Colonic mucosa (tissue), 4 donors: ENCODE data around the gene VWA5B2. TPM values are rescaled to one million over a fixed set of nuclear protein-coding genes. Genes with fewer than 3 reads are reported as not detected.

Experiments
- DNase-seq: peaks from one replicate; pipeline ENCODE4 v3.0.0-alpha.2; 2020
- H3K27ac ChIP-seq: fragments of 200-600 bp; one replicate; pipeline ENCODE4 v1.8.0; 2021
- H3K27me3 ChIP-seq: fragments of 200-600 bp; one replicate; pipeline ENCODE4 v1.8.0; 2021
- H3K36me3 ChIP-seq: fragments of 200-600 bp; one replicate; pipeline ENCODE4 v1.8.0; 2021
- H3K4me1 ChIP-seq: fragments of 200-600 bp; one replicate; pipeline ENCODE4 v1.8.0; 2021; ENCODE audit warnings: mild to moderate bottlenecking
- H3K4me3 ChIP-seq: fragments of 200-600 bp; one replicate; pipeline ENCODE4 v1.8.0; 2021
- H3K9ac ChIP-seq, 2 donors: one replicate each; pipeline ENCODE4 v1.7.0; 2013; ENCODE audit warnings: control low read depth in 2 of 2, low read depth in 2 of 2, low read length in 2 of 2
- H3K9me3 ChIP-seq: fragments of 200-600 bp; one replicate; pipeline ENCODE4 v1.8.0; 2021
- CTCF ChIP-seq: fragments of 200-600 bp; IDR thresholded peaks from one replicate; pipeline ENCODE4 v1.8.0; 2022; ENCODE audit warnings: antibody characterized with exemption, mild to moderate bottlenecking
- intact Hi-C: fragments of 100-400 bp; cut with DNase I; formaldehyde crosslinking; loops from one replicate; pipeline ENCODE4 v1.14.1; 2022
- total RNA-seq, 2 donors: library from RNA; stranded (reverse); fragmentation: NEBNext Ultra II Directional in 1 of 2; extraction: Animal tissue kit (Norgen Biotek cat#: 25700) in 1 of 2; gene quantifications; one replicate each; pipeline ENCODE4 v1.2.1, GENCODE V29; 2021
- donor health status: healthy.
- donor health status: DM: no; HTN: no; CAD: no.
- donor health status: DM: no; HTN: no; CAD: no.

Gene VWA5B2
- total RNA-seq, 2 donors from 2014 or later, result 2.1 to 2.3 TPM

- intact Hi-C loops, result no loop called here
Measured at GRCh38 chr3:184185461-184186183, 43.8 kb upstream of the VWA5B2 start.

GRCh38 chr3:184186184-184186901 lies 43.0 kb upstream of the VWA5B2 start, which contains the start of gene ABCF3:
TSS of gene ABCF3 (plus strand) at chr3:184186199. CDS start at chr3:184186208, 9 bp downstream.
- DNase-seq, result peak; percentile 63
- Histone ChIP-seq H3K4me3 (peak within 1 kb of the TSS; percentile 66), H3K4me1 (peaks cover 8% of the 10 kb centered on the region), H3K9me3 (no peaks in the 10 kb centered on the region), H3K36me3 (peaks cover 24% of the 10 kb centered on the region), H3K27ac (peak within 1 kb of the TSS; percentile 66), H3K9ac (peak within 1 kb of the TSS; percentile 90 to 94), H3K27me3 (no peaks in the 10 kb centered on the region)
- no peak for TF ChIP-seq CTCF
- intact Hi-C loops, result no loop called here

More at GRCh38 chr3:184185461-184186183, 43.8 kb upstream of the VWA5B2 start:
- peak overlapping the region; percentile 66 for H3K4me3 ChIP-seq
- H3K36me3 ChIP-seq, result peaks cover 27% of the 10 kb centered on the region
- peaks cover 8% of the 10 kb centered on the region for H3K4me1 ChIP-seq
- no peak for TF ChIP-seq CTCF
- peak overlapping the region; percentile 67 to 94 for H3K9ac ChIP-seq
- DNase-seq, result peak; percentile 99
- no peaks in the 10 kb centered on the region for H3K9me3 ChIP-seq
- peak overlapping the region; percentile 66 for H3K27ac ChIP-seq
- no peaks in the 10 kb centered on the region for H3K27me3 ChIP-seq

- intact Hi-C loops, result no loop called here
- no peak for TF ChIP-seq CTCF
Measured at GRCh38 chr3:184186902-184187207, 42.5 kb upstream of the VWA5B2 start.

GRCh38 chr3:184188080-184188479 lies 41.3 kb upstream of the VWA5B2 start:
- intact Hi-C loops, result no loop called here
- no peak overlapping the region for H3K9ac ChIP-seq
- no peak overlapping the region for H3K27ac ChIP-seq
- no peak for TF ChIP-seq CTCF
- H3K4me1 ChIP-seq, result peaks cover 8% of the 10 kb centered on the region
- peaks cover 22% of the 10 kb centered on the region for H3K36me3 ChIP-seq
- no peak overlapping the region for H3K4me3 ChIP-seq
- no peaks in the 10 kb centered on the region for H3K9me3 ChIP-seq
- no peaks in the 10 kb centered on the region for H3K27me3 ChIP-seq
- no peak for DNase-seq

More at GRCh38 chr3:184186902-184187207, 42.5 kb upstream of the VWA5B2 start:
- DNase-seq, result peak; percentile 17
- Histone ChIP-seq H3K27me3 (no peaks in the 10 kb centered on the region), H3K9ac (peak overlapping the region; percentile 90 to 94), H3K4me1 (peaks cover 8% of the 10 kb centered on the region), H3K4me3 (peak overlapping the region; percentile 66), H3K27ac (peak overlapping the region; percentile 66), H3K9me3 (no peaks in the 10 kb centered on the region), H3K36me3 (peaks cover 19% of the 10 kb centered on the region)

- Histone ChIP-seq H3K9ac (no peak overlapping the region), H3K36me3 (peaks cover 22% of the 10 kb centered on the region), H3K9me3 (no peaks in the 10 kb centered on the region)
Measured at GRCh38 chr3:184189421-184189820, 40.0 kb upstream of the VWA5B2 start.

More at GRCh38 chr3:184189421-184189820, 40.0 kb upstream of the VWA5B2 start:
- no peak overlapping the region for H3K4me3 ChIP-seq
- DNase-seq, result no peak
- no peaks in the 10 kb centered on the region for H3K27me3 ChIP-seq
- H3K27ac ChIP-seq, result no peak overlapping the region
- peaks cover 8% of the 10 kb centered on the region for H3K4me1 ChIP-seq
- TF ChIP-seq CTCF, result no peak
- intact Hi-C loops, result no loop called here
